ENCODE results near the gene POLR1G.

Gene POLR1G, protein sequence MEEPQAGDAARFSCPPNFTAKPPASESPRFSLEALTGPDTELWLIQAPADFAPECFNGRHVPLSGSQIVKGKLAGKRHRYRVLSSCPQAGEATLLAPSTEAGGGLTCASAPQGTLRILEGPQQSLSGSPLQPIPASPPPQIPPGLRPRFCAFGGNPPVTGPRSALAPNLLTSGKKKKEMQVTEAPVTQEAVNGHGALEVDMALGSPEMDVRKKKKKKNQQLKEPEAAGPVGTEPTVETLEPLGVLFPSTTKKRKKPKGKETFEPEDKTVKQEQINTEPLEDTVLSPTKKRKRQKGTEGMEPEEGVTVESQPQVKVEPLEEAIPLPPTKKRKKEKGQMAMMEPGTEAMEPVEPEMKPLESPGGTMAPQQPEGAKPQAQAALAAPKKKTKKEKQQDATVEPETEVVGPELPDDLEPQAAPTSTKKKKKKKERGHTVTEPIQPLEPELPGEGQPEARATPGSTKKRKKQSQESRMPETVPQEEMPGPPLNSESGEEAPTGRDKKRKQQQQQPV

DNA sequence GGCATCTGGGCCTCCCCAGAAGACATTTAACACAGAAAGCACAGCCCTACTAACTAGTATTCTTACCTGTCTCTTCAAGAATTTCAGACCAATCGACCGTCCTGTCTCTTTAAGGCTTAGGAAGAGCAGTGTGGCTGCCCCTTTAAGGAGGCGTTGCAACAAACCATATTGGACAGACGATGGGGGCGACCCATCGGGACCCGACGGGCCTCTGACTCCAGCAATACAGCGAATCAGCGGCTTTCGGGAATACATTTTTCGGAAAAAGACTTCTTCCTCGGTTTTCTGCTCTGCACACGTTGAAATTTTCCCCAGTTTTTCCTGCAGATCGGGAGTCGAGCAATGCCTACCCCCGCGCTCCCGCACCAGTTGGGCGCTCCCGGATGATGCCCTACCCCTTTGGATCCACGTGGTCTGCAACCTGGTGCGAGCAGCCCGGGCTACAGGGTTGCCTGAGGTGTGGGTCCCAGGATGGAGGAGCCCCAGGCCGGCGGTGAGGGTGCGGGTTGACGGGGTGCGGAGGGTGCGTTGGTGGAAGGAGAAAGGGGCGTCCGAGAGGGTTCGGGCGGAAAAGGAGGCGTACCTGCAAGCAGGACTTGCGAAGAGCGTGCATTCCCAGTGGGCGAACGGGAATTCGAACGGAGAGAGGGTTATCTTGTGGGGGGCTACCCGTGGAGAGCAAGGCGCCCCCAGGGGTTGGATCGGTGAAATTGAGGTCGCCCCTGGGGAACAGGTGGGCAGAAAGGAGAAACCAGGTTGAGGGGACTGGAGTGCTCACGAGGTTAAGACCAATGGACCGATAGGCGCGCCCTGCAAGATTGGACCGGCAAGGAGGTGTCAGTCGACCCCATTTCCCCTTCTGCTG, at the start of gene POLR1G:
POLR1G (plus strand) TSS at position 419 of the 865 bp plus-strand sequence; CDS start at position 472, 53 bp downstream.
- no peak for TF ChIP-seq CTCF (conservative IDR thresholded peaks at IDR 0.05; ENCODE audit: low read depth, low read length)
- peak; percentile 88 for DNase-seq (ENCODE audit: low read depth)
- H3K4me3 ChIP-seq (ENCODE audit: low read depth, low read length) = peak within 1 kb of the TSS; percentile 94

DNA sequence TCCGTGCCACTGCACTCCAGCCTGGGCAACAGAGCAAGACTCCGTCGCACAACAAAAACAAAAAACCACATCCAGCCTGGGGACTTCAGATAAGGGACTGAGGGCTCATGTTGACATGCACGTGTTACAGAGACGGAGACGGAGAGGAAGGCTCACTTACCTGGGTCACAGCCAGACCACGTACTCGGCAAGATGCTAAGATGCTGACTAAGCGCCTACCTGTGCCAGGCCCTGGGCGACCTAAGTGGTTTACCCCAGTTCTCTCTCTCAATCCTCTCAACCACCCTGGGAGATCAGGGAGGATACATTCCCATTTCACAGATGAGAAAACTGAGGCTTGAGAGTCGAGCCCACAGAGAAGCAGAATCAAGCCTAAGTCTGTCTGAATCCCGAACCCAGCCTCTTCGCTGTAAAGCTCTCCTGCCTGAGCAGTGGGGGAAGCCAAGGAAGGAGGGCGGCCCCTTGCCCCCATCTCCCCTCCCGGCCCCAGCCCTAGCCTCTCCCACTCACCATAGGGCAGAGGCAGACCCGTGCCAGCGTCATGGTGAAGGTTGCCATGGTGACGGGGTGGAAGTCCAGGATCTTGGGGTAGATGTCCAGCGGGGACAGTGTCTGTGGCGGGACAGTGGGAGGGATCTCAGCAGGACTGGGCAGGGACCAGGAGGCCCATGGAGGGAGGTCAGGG, 49.5 kb upstream of the POLR1G start:
- TF ChIP-seq CTCF (conservative IDR thresholded peaks at IDR 0.05; ENCODE audit: low read depth, low read length) = no peak
- DNase-seq (ENCODE audit: low read depth) = no peak
- H3K4me3 ChIP-seq (ENCODE audit: low read depth, low read length) = no peak overlapping the region

GRCh38 chr19:45357445-45357783, 49.0 kb upstream of the POLR1G start:
- H3K4me3 ChIP-seq (ENCODE audit: low read depth, low read length) = no peak overlapping the region
- TF ChIP-seq CTCF (conservative IDR thresholded peaks at IDR 0.05; ENCODE audit: low read depth, low read length) = no peak
- no peak for DNase-seq (ENCODE audit: low read depth)

GRCh38 chr19:45358213-45358792, 48.1 kb upstream of the POLR1G start:
- no peak for DNase-seq (ENCODE audit: low read depth)
- no peak for TF ChIP-seq CTCF (conservative IDR thresholded peaks at IDR 0.05; ENCODE audit: low read depth, low read length)
- H3K4me3 ChIP-seq (ENCODE audit: low read depth, low read length) = no peak overlapping the region

DNA sequence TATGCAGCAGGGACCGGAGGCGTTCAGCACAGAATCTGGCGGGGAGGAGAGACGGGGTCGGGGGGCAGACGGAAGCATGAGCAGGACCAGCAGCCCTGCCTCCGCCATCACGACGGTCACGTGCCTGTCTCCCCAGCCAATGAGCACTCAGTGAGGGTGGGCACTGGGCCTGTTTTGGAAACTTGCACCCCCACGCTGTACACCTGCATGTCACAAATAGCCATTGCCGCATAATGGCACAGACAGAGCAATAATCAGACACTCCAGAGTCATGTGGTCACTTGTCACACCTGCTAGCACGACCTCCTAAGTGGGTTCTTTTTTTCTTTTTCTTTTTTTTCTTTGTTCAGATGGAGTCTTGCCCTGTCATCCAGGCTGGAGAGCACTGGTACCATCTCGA, 44.8 kb upstream of the POLR1G start:
- DNase-seq (ENCODE audit: low read depth) = no peak
- no peak overlapping the region for H3K4me3 ChIP-seq (ENCODE audit: low read depth, low read length)
- no peak for TF ChIP-seq CTCF (conservative IDR thresholded peaks at IDR 0.05; ENCODE audit: low read depth, low read length)

DNA sequence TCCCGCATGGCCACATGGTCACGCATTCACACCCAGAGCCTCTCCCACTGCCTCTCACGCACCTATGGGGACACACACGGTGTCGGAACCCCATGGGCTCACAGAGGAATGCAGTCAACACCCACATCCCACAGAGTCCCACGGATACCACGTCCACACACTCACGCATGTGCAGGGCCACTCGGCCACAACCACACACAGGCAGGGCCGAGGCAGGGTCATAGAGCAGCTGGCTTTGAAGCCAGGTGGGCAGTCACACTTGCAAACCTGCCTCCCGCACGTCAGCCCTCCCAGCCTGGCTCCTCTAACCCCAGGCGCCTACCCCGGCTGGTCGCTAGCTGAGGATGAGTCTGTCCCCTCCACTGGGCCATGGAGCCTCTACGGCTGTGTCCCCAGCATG, 44.2 kb upstream of the POLR1G start:
- no peak for TF ChIP-seq CTCF (conservative IDR thresholded peaks at IDR 0.05; ENCODE audit: low read depth, low read length)
- no peak overlapping the region for H3K4me3 ChIP-seq (ENCODE audit: low read depth, low read length)
- no peak for DNase-seq (ENCODE audit: low read depth)
